COR-L47 (cell line): Measurements from ENCODE around the gene TBX4.
"Not testable (repeated sequence)": the region's sequence is repeated elsewhere in the genome, so short reads cannot be mapped to it uniquely, and the experiment has no call there.

Experiments
- DNase-seq: peaks from one replicate; lab custom pipeline; 2025; lab: John Stamatoyannopoulos, UW

The TBX4 gene

DNA sequence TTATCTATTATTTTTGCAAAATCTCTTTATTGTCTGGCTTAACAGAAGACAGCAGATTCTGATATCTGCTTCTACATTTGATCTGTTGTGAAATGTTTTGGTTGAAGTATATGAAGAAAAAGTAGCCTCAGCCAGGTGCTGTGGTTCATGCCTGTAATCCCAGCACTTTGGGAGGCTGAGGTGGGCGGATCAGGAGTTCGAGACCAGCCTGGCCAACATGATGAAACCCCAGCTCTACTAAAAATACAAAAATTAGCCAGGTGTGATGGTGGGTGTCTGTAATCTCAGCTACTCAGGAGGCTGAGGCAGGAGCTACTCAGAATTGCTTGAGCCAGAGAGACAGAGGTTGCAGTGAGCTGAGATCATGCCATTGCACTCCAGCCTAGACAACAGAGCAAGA is 75.2 kb downstream of the TBX4 start:
- not testable (repeated sequence) for DNase-seq

DNA sequence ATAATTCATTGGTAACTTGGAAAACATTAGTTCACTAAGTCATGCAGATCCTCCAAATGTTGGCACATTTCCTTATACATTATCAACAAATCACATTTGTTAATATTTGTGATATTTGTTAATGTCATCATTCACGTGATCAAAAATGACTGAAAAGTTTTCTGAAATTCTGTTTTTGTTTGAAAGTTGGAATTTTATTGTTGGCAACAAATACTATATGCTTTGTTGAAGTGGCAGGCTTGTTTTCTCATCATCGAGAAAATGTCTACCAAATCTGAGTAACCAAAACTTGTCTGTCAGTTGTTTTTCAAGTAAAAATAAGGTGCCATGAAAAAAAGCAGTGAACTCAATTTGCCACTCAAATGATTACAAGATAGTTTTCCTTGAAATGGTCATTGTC is 75.9 kb downstream of the TBX4 start:
- no peak for DNase-seq

DNA sequence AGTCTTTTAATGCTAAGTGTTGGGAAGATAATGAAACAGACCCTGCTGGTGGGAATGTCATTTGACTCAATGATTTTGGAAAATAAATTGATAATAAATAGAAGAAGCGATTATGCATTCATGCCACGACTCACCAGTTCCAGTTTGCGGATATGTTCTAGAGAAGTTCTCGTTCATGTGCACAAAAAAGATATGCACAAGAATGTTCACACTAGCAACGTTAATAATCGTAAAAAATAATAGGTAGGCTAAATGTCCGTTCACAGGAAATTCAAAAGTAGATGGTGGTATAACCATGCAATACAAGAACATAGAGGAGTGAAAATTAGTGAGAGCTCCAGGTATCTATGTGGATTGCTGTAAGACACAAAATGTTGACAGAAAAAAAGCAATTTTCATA is 79.0 kb downstream of the TBX4 start:
- no peak for DNase-seq

DNA sequence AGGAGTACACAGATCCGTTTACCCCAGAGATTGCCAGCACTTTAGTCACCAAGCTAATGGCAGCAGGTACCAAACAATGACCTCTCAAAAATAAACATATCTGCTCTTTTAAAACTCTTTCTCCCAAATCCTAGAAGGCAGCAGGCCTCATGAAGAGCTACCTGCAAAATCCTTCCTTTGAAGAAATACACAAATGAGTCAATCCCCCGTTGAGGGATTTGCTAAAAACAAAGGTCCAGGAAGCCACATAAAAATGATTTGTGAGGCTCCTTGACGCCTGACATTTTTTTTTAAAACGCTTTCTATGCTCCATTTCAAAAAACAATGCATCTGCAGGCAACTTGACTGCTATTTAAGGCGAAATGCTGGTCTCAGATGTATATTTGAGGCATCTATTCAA is 80.6 kb downstream of the TBX4 start:
- no peak for DNase-seq

DNA sequence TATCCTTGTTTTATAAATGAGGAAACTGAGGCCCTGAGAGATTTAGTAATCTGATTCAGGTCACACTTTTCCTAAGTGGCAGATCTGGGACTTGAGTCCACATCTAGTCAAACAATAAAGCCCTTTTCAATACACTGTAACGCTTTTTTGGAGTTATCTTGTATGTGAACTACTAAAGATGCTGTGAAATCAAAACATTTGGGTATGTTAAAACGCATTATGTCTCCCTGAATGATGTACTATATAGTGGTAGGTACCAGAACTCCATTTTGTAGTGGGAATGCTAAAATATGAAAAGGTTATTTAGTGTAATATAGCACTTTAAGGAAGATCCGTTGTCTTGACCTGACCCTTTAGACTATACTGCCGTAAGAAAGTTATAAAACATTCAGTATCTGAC is 81.6 kb downstream of the TBX4 start:
- no peak for DNase-seq

DNA sequence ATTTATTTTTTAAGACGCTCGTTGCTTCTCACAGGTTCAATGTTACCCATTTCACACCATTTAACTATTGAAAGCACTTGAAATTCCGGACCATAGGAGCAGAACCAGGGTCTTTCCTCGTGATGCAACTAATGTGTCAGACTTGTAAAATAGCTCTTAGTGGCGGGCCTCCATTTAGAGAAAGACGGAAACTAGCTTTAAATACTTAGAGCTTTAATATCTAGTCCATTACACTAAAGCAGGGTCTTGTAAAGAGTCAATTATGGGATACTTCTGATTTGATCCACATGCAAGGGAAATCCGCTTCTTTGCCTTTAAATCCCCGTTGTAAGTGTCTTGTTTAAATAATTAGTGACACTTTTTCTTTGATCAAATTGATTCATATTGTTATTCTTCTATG is 82.2 kb downstream of the TBX4 start:
- DNase-seq, result no peak
